GM23338 (cell line): Measurements from ENCODE around the gene JAGN1. TPM values are rescaled to one million over a fixed set of nuclear protein-coding genes. Genes with fewer than 3 reads are reported as not detected.

ENCODE experiments used
- ATAC-seq: fragments of 200-7000 bp; cut with Tn5 transposase; 3 replicates; pipeline ENCODE4 v1.9.1; 2020
- DNase-seq: peaks from one replicate; pipeline ENCODE4 v3.0.0-alpha.2; 2015; ENCODE audit warnings: low spot score
- H2AFZ ChIP-seq: fragments of 200-600 bp; sonication (generic); 2 replicates; pipeline ENCODE4 v1.8.0; 2016; ENCODE audit warnings: antibody characterized with exemption, mild to moderate bottlenecking, moderate library complexity
- H3F3A ChIP-seq: fragments of 200-600 bp; sonication (generic); replicated peaks from 2 replicates; pipeline ENCODE4 v1.8.0; 2017; ENCODE audit warnings: antibody characterized with exemption, mixed run types, low read depth
- H3K27ac ChIP-seq: fragments of 200-600 bp; sonication (generic); 2 replicates; pipeline ENCODE4 v1.6.1; 2016; ENCODE audit warnings: low read depth
- H3K27me3 ChIP-seq: fragments of 200-600 bp; sonication (generic); 2 replicates; pipeline ENCODE4 v1.8.0; 2016; ENCODE audit warnings: mild to moderate bottlenecking, mixed run types, moderate library complexity; ENCODE audit not compliant: insufficient read depth
- H3K36me3 ChIP-seq: fragments of 200-600 bp; sonication (generic); 2 replicates; pipeline ENCODE4 v1.8.0; 2016; ENCODE audit warnings: mild to moderate bottlenecking; ENCODE audit not compliant: insufficient read depth
- H3K4me1 ChIP-seq: fragments of 200-600 bp; sonication (generic); 2 replicates; pipeline ENCODE4 v1.8.0; 2016; ENCODE audit warnings: mild to moderate bottlenecking, moderate library complexity; ENCODE audit not compliant: insufficient read depth
- H3K4me2 ChIP-seq: fragments of 200-600 bp; sonication (generic); 2 replicates; pipeline ENCODE4 v1.7.1; 2017; ENCODE audit warnings: mixed run types
- H3K4me3 ChIP-seq: fragments of 200-600 bp; sonication (generic); 2 replicates; pipeline ENCODE4 v1.6.1; 2016; ENCODE audit warnings: mixed run types
- H3K79me2 ChIP-seq: fragments of 200-600 bp; sonication (generic); replicated peaks from 2 replicates; pipeline ENCODE4 v1.8.0; 2017; ENCODE audit warnings: mild to moderate bottlenecking; ENCODE audit not compliant: insufficient read depth
- H3K9me2 ChIP-seq: fragments of 200-600 bp; sonication (generic); 2 replicates; pipeline ENCODE4 v1.8.0; 2017; ENCODE audit not compliant: insufficient read depth
- H4K20me1 ChIP-seq: fragments of 200-600 bp; sonication (generic); replicated peaks from 2 replicates; pipeline ENCODE4 v1.8.0; 2017; ENCODE audit warnings: mild to moderate bottlenecking; ENCODE audit not compliant: insufficient read depth
- H3K27ac Mint-ChIP-seq: 2 replicates; pipeline ENCODE4 v1.8.0; 2020; ENCODE audit warnings: inconsistent platforms, mild to moderate bottlenecking, moderate library complexity, mixed read lengths
- H3K27me3 Mint-ChIP-seq: 3 replicates; pipeline ENCODE4 v1.8.0; 2022; ENCODE audit warnings: low read depth, mild to moderate bottlenecking, moderate library complexity, mixed read lengths, inconsistent platforms; ENCODE audit not compliant: insufficient read depth, poor library complexity
- H3K36me3 Mint-ChIP-seq: 3 replicates; pipeline ENCODE4 v1.8.0; 2021; ENCODE audit warnings: low read depth, mild to moderate bottlenecking, inconsistent platforms, moderate library complexity, mixed read lengths
- H3K4me1 Mint-ChIP-seq: 3 replicates; pipeline ENCODE4 v1.8.0; 2020; ENCODE audit warnings: mild to moderate bottlenecking, inconsistent platforms, mixed read lengths
- H3K4me3 Mint-ChIP-seq: 3 replicates; pipeline ENCODE4 v1.8.0; 2021; ENCODE audit warnings: moderate library complexity, mild to moderate bottlenecking, inconsistent platforms, mixed read lengths
- H3K9me3 Mint-ChIP-seq: 3 replicates; pipeline ENCODE4 v1.8.0; 2020; ENCODE audit warnings: moderate library complexity, mild to moderate bottlenecking, inconsistent platforms, mixed read lengths
- CTCF ChIP-seq, 2 experiments: fragments of 200-600 bp in 1 of 2; sonication (generic) in 1 of 2; conservative IDR thresholded peaks; 2 replicates each; pipeline versions ENCODE4 v1.5.1 to v1.6.1; 2016 to 2017; ENCODE audit warnings: antibody characterized with exemption in 2 of 2, low read depth in 2 of 2, mild to moderate bottlenecking in 2 of 2, moderate library complexity in 1 of 2
- EZH2phosphoT487 ChIP-seq: fragments of 200-600 bp; sonication (generic); IDR thresholded peaks from one replicate; pipeline ENCODE4 v1.8.1; 2018; ENCODE audit warnings: antibody characterized with exemption; ENCODE audit not compliant: unreplicated experiment
- JUNB ChIP-seq: IDR thresholded peaks from one replicate; pipeline ENCODE4 v1.6.1; 2016; ENCODE audit warnings: antibody characterized with exemption; ENCODE audit not compliant: unreplicated experiment
- NANOG ChIP-seq: IDR thresholded peaks from 2 replicates; pipeline ENCODE4 v1.6.1; 2016; ENCODE audit warnings: antibody characterized with exemption, borderline replicate concordance
- POLR2AphosphoS5 ChIP-seq: IDR thresholded peaks from 2 replicates; pipeline ENCODE4 v1.6.1; 2016; ENCODE audit warnings: antibody characterized with exemption, low read depth
- REST ChIP-seq: IDR thresholded peaks from one replicate; pipeline ENCODE4 v1.6.1; 2018; ENCODE audit warnings: antibody characterized with exemption; ENCODE audit not compliant: unreplicated experiment
- STAT1 ChIP-seq: IDR thresholded peaks from one replicate; pipeline ENCODE4 v1.6.1; 2016; ENCODE audit warnings: antibody characterized with exemption; ENCODE audit not compliant: unreplicated experiment
- ZNF114 ChIP-seq: fragments of 250-450 bp; sonication (Bioruptor Pico); IDR thresholded peaks from 2 replicates; pipeline ENCODE4 v1.5.0; 2020; ENCODE audit warnings: mild to moderate bottlenecking, moderate library complexity
- polyA plus RNA-seq: library from polyadenylated mRNA; unstranded; fragments of >200 nt; fragmentation: Nextera tagmentation; extraction: Ambion mirVana; gene quantifications from 2 replicates; pipeline ENCODE4 v1.2.1, GENCODE V29; 2016
- total RNA-seq: library from RNA; depleted of rRNA; stranded (reverse); fragments of >200 nt; shearing (Covaris generic); gene quantifications from 2 replicates; pipeline ENCODE4 v1.2.3, GENCODE V29; 2014

JAGN1 gene
- total and polyA plus RNA-seq, 2 experiments from 2014 or later: 22.5 to 32.0 TPM

- DNase-seq (no peak), ATAC-seq (peak; percentile 67)
- no peaks in the 10 kb centered on the region; the same call in 2 of the 3 replicates for H3K9me3 Mint-ChIP-seq
- H3K4me1 Mint-ChIP-seq: 0 out of 3 replicates have a peak, but pooled peaks cover 3% of the 10 kb centered on the region
- H3K27me3 Mint-ChIP-seq: peaks cover 2% of the 10 kb centered on the region
- H3K36me3 ChIP-seq: no peaks in the 10 kb centered on the region
- no peaks in the 10 kb centered on the region for H4K20me1 ChIP-seq
- H3K36me3 Mint-ChIP-seq: no peaks in the 10 kb centered on the region
- H3K79me2 ChIP-seq: no peaks in the 10 kb centered on the region
- H3K4me3 Mint-ChIP-seq: no peak overlapping the region
- H3K4me2 ChIP-seq: no peak overlapping the region
- no peaks in the 10 kb centered on the region for H3K9me2 ChIP-seq
- no peaks in the 10 kb centered on the region for H3K4me1 ChIP-seq
- H3K27ac Mint-ChIP-seq: no peak overlapping the region
- H3K4me3 ChIP-seq: no peak overlapping the region
- H3K27ac ChIP-seq: no peak overlapping the region
- TF ChIP-seq JUNB: no peak
- no peak for TF ChIP-seq REST
- TF ChIP-seq NANOG: no peak
- TF ChIP-seq STAT1: no peak
- no peak for TF ChIP-seq EZH2phosphoT487
- peak in 1 of 2 experiments; percentile 36; a peak in 2 of 4 replicates for TF ChIP-seq CTCF (conservative IDR thresholded peaks at IDR 0.05; ENCODE audit: low read depth in 2 of 2)
- TF ChIP-seq POLR2AphosphoS5: no peak
- no peak overlapping the region for H2AFZ ChIP-seq
- no peaks in the 10 kb centered on the region for H3K27me3 ChIP-seq
- H3F3A ChIP-seq: no peaks in the 10 kb centered on the region
These were observed 13.4 kb upstream of the JAGN1 start for GRCh38 chr3:9876991-9877390.

- no peak overlapping the region for H3K4me3 ChIP-seq
- no peak for DNase-seq
- no peaks in the 10 kb centered on the region for H3K79me2 ChIP-seq
- Mint-ChIP-seq H3K36me3 (no peaks in the 10 kb centered on the region), H3K4me1 (0 out of 3 replicates have a peak, but pooled peaks cover 3% of the 10 kb centered on the region), H3K27me3 (peaks cover 2% of the 10 kb centered on the region), H3K9me3 (no peaks in the 10 kb centered on the region), H3K27ac (no peak overlapping the region), H3K4me3 (no peak overlapping the region)
- no peaks in the 10 kb centered on the region for H3K9me2 ChIP-seq
- H3K4me1 ChIP-seq: no peaks in the 10 kb centered on the region
- no peak for TF ChIP-seq ZNF114 (CRISPR knock-in tag)
- no peaks in the 10 kb centered on the region for H4K20me1 ChIP-seq
- no peaks in the 10 kb centered on the region for H3K36me3 ChIP-seq
- no peaks in the 10 kb centered on the region for H3F3A ChIP-seq
- no peak for ATAC-seq
- no peak overlapping the region for H3K27ac ChIP-seq
- H2AFZ ChIP-seq: no peak overlapping the region
- no peak overlapping the region for H3K4me2 ChIP-seq
- H3K27me3 ChIP-seq: no peaks in the 10 kb centered on the region
These were observed 11.7 kb upstream of the JAGN1 start for GRCh38 chr3:9878700-9879099.
